ENCODE results near the gene EGFR.

Gene EGFR

GRCh38 chr7:55083206-55083605, 64.4 kb downstream of the EGFR start:
- no peak for DNase-seq

DNA sequence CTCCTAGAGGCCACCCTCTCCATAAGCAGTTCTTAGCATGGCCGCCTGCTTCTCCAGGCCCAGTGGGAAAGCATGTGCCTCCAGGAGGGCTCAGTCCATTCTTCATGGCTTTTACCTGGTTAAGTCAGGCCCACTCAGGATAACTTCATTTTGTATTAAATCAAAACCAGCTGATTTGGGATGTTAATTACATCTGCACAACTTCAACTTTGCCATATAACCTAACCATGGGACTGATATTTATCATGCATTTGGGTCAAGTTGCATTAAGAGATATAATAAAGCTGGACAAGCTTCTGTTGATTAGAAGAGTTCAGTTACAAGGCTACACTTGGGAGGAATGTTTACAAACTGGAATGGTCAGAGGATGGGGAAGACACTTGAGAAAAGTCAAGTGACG, 65.5 kb downstream of the EGFR start:
- DNase-seq, result no peak

GRCh38 chr7:55085511-55086412, 66.9 kb downstream of the EGFR start:
- DNase-seq, result no peak

- DNase-seq, result peak in 1 of 14 donors; percentile 16
Measured at GRCh38 chr7:55086413-55087201, 67.8 kb downstream of the EGFR start.

DNA sequence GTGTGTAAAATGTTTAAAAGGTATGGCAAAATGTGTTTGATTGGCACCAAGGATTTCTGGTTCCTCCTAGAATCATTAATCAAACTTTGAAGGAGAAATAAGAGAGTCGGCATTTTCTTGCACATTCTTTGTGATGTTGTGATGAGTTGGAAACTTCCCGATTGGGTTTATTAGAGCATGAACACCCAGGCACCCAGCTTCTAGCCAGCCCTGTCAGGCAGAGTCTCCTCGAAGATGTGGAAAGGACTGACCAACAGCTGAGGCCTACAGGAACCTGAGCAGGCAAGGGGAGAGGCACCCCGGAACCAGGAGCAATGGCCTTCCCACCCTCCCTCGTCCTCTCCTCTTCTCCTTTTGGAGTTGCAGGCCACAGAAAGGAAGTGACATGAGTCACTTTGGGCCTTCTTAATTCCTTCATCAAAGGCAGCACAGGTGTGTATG, 68.7 kb downstream of the EGFR start:
- DNase-seq, result no peak

- DNase-seq, result no peak
Measured at GRCh38 chr7:55088107-55088506, 69.3 kb downstream of the EGFR start.

GRCh38 chr7:55088620-55089019, 69.8 kb downstream of the EGFR start:
- no peak for DNase-seq

- no peak for DNase-seq
Measured at GRCh38 chr7:55092186-55092974, 73.6 kb downstream of the EGFR start.

DNA sequence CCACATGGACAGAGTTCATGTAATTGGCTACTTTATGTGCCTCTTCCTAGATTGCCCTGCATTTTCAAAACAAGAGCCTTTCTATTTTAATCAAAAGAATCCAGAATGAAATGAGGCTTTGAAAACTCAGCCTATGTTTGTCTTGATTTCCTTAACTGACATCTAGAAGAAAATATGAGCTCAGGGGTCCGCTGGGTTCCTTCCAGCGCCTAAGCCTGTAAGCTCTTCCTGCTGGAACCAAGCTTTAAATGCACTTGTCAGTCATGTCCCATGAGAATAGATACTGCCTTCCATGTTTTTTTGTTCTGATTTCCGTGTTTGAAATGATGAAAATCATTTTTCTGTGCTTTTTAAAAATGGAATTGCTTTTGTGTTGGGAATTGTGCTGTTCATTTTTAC, 74.2 kb downstream of the EGFR start:
- no peak for DNase-seq

DNA sequence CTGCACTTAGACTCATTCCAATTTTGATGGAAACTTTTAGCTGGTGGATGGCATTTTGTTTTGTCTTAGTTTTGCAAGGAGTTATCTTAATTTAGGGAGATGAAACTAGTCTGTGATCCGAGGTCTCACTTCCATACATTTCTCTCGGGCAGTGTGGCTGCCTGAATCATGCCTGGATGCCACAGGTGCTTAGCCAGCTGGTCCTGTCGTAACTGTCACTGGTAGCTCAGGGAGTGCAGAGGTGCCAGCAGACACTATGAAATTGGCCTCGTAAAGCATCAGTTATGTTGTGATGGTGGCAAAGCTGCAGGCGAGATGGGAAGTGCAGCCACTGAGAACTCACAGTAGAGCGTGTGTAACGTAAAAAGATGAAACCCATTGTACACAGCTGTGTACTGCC, 74.9 kb downstream of the EGFR start:
- no peak for DNase-seq

GRCh38 chr7:55094092-55094690, 75.4 kb downstream of the EGFR start:
- DNase-seq, result no peak

DNA sequence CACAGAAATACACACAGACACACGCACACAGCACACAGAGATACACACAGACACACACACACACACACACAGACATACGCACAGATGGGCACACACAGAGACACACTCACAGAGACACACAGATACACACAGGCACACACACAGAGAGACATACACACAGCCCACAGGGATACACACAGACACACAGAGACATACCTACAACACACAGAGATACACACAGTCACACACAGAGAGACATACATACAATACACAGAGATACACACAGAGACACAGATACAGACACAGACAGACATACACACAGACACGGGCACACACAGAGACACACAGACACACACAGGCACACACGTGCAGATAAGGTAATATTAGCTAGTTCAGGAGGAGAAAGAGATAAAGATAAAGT, 76.9 kb downstream of the EGFR start:
- DNase-seq, result no peak

GRCh38 chr7:55096323-55096722, 77.5 kb downstream of the EGFR start:
- no peak for DNase-seq

- DNase-seq, result no peak
Measured at GRCh38 chr7:55097100-55097499, 78.3 kb downstream of the EGFR start.

DNA sequence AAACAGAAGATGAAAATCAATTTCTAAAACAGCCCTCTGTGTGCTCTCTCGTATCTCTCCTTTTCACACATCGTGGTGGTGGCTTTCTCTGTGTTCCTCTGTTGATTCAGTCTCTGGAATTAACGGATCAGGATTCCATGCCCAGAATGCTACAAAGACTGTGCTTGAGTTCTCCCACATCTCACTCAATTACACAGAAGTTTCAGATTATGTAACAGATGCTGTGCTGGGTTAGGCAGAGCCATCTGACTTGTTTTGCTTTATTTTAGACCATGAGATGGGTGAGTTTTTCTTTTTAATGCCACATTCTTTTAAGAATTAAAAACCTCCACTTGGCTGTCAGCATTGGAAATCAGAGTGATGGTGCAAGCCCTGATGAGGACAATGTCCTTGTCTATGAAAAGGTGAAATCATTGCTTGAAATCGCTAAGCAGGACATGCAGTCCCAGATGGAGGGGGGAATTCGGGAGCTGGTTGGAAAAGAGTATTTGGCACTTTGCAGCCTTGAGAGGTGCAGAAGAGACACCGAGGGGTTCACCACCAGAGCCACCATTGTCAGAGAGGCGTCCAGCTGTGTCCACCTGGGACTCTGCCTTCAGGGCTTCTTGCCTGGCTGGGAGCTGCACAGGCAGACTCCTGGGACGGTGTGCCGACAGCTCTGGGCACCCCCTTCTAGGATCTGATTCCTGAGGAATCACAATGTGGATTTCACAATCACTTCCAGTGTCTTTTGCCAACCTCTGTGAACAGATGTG, 80.4 kb downstream of the EGFR start:
- no peak for DNase-seq

GRCh38 chr7:55099821-55100543, 81.2 kb downstream of the EGFR start:
- no peak for DNase-seq

- peak in 1 of 14 donors; percentile 24 for DNase-seq
Measured at GRCh38 chr7:55100544-55101327, 81.9 kb downstream of the EGFR start.

DNA sequence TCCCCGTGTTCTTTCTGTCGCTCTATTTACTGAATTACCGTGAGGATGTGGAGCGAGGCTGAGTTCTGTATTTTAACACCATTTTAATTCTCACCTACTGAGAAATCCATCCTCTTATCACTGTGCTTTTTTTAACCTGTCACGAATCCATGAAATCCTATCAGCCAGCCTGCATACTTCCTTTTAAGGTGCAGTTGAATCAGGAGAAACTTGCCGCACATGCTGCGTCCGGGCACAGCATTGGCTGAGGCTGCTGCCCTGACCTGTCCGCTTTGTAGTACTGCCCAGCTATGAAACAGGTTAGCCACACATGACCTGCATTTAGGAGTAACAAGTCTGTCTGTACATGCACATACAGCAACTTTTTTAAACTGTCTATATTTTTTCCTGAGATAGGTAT, 82.5 kb downstream of the EGFR start:
- no peak for DNase-seq

GRCh38 chr7:55104123-55104522, 85.3 kb downstream of the EGFR start:
- no peak for DNase-seq
